DOHH2 (cell line): ENCODE data around the gene ALK.

Experiments used
- H3F3A ChIP-seq: fragments of 200-600 bp; sonication (generic), shearing (Covaris generic); 2 replicates; pipeline ENCODE4 v1.6.0; 2016; ENCODE audit warnings: antibody characterized with exemption, mild to moderate bottlenecking; ENCODE audit not compliant: control insufficient read depth, insufficient read depth
- H3K27ac ChIP-seq: fragments of 200-600 bp; sonication (generic); 2 replicates; pipeline ENCODE4 v1.5.1; 2014; ENCODE audit warnings: low read depth, mild to moderate bottlenecking, low read length, moderate library complexity
- H3K27me3 ChIP-seq: fragments of 200-600 bp; sonication (generic); 2 replicates; pipeline ENCODE4 v1.6.1; 2014; ENCODE audit warnings: mild to moderate bottlenecking, low read length, mixed read lengths; ENCODE audit not compliant: control insufficient read depth
- H3K36me3 ChIP-seq: fragments of 200-600 bp; sonication (generic); 2 replicates; pipeline ENCODE4 v1.6.1; 2014; ENCODE audit warnings: mild to moderate bottlenecking, low read length, moderate library complexity, mixed read lengths; ENCODE audit not compliant: control insufficient read depth
- H3K4me1 ChIP-seq: fragments of 200-600 bp; sonication (generic); 2 replicates; pipeline ENCODE4 v1.6.1; 2014; ENCODE audit warnings: mild to moderate bottlenecking, low read length, mixed read lengths; ENCODE audit not compliant: control insufficient read depth
- H3K4me2 ChIP-seq: fragments of 200-600 bp; sonication (generic); 2 replicates; pipeline ENCODE4 v1.6.0; 2014; ENCODE audit warnings: mild to moderate bottlenecking, low read length, moderate library complexity
- H3K4me3 ChIP-seq: fragments of 200-600 bp; sonication (generic); 2 replicates; pipeline ENCODE4 v1.5.1; 2014; ENCODE audit warnings: mild to moderate bottlenecking, low read length, mixed read lengths
- H3K79me2 ChIP-seq: fragments of 200-600 bp; sonication (generic); 2 replicates; pipeline ENCODE4 v1.6.1; 2014; ENCODE audit warnings: mild to moderate bottlenecking, low read length, mixed read lengths; ENCODE audit not compliant: control insufficient read depth
- H3K9me2 ChIP-seq: fragments of 200-600 bp; sonication (generic); replicated peaks from 2 replicates; pipeline ENCODE4 v1.6.1; 2014; ENCODE audit warnings: mild to moderate bottlenecking, low read length, mixed read lengths; ENCODE audit not compliant: control insufficient read depth
- H3K9me3 ChIP-seq: fragments of 200-600 bp; sonication (generic); 2 replicates; pipeline ENCODE4 v1.6.1; 2014; ENCODE audit warnings: antibody characterized with exemption, low read length, mixed read lengths; ENCODE audit not compliant: control insufficient read depth, insufficient read depth
- H4K20me1 ChIP-seq: fragments of 200-600 bp; sonication (generic); 2 replicates; pipeline ENCODE4 v1.6.0; 2014; ENCODE audit warnings: low read depth, mild to moderate bottlenecking, antibody characterized with exemption, low read length, moderate library complexity; ENCODE audit not compliant: control insufficient read depth, insufficient read depth
- EZH2phosphoT487 ChIP-seq: fragments of 200-600 bp; sonication (generic); IDR thresholded peaks from 2 replicates; pipeline ENCODE4 v1.6.1; 2017; ENCODE audit warnings: borderline replicate concordance, mild to moderate bottlenecking, antibody characterized with exemption, low read length, moderate library complexity, mixed read lengths
- TF ChIP-seq, protein P1 (sequence below): fragments of 200-600 bp; sonication (generic); IDR thresholded peaks from one replicate; pipeline ENCODE4 v1.5.1; 2014; ENCODE audit warnings: antibody characterized with exemption, mild to moderate bottlenecking, low read depth, low read length; ENCODE audit not compliant: poor library complexity, severe bottlenecking

Gene ALK

DNA sequence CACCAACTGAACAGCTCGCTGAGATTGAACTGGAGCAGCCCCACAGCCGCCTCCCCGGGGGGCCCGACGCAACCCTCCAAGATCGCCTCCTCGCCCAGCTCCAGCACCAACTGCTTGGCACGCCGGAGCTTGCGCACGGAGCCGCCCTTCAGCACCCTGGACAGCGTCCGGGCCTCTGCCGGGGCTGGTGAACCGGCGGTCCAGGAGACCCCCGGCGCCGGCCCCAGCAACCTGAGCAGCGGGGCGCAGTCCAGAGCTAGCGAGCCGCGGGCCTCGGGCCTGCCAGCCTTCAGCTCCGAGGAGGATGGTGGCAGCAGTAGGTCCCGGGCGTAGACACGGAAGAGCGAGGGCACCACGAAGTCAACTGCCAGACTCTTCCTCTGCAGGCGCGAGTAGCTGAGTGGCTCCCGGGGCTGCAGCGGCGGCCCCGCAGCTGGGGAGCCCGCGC, 1.2 kb downstream of the ALK start:
- no peak overlapping the region for H3K27ac ChIP-seq
- no peaks in the 10 kb centered on the region for H3K79me2 ChIP-seq
- H3K27me3 ChIP-seq, result peaks cover 19% of the 10 kb centered on the region
- H3K4me1 ChIP-seq, result no peaks in the 10 kb centered on the region
- H3K9me2 ChIP-seq, result no peaks in the 10 kb centered on the region
- H4K20me1 ChIP-seq, result no peaks in the 10 kb centered on the region
- no peaks in the 10 kb centered on the region for H3F3A ChIP-seq
- no peaks in the 10 kb centered on the region for H3K36me3 ChIP-seq
- H3K9me3 ChIP-seq, result no peaks in the 10 kb centered on the region
- TF ChIP-seq EZH2phosphoT487, result no peak
- TF ChIP-seq, protein P1, sequence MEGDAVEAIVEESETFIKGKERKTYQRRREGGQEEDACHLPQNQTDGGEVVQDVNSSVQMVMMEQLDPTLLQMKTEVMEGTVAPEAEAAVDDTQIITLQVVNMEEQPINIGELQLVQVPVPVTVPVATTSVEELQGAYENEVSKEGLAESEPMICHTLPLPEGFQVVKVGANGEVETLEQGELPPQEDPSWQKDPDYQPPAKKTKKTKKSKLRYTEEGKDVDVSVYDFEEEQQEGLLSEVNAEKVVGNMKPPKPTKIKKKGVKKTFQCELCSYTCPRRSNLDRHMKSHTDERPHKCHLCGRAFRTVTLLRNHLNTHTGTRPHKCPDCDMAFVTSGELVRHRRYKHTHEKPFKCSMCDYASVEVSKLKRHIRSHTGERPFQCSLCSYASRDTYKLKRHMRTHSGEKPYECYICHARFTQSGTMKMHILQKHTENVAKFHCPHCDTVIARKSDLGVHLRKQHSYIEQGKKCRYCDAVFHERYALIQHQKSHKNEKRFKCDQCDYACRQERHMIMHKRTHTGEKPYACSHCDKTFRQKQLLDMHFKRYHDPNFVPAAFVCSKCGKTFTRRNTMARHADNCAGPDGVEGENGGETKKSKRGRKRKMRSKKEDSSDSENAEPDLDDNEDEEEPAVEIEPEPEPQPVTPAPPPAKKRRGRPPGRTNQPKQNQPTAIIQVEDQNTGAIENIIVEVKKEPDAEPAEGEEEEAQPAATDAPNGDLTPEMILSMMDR, result no peak
- no peak overlapping the region for H3K4me2 ChIP-seq
- H3K4me3 ChIP-seq, result no peak overlapping the region

DNA sequence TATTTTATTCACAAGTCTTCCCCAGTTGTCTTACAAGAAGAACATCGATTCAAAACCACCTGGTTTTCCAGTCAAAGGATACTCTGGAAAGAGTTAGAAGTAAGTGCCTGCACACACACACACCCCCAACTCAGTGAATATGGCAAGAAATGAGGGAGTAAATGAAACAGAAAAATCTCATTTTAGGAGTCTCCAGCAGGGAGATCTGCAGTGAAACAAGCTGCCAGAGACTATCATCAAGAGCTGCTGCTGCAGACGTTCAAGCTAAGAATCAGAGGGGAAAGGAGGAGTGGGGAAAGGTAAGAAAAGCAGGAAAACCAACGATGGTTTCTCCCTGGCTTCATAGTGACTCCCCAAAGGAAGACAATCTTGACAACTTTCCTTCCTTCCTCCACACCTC, 2.4 kb downstream of the ALK start:
- H3F3A ChIP-seq, result no peaks in the 10 kb centered on the region
- no peak overlapping the region for H3K27ac ChIP-seq
- no peak overlapping the region for H3K4me3 ChIP-seq
- H3K9me3 ChIP-seq, result no peaks in the 10 kb centered on the region
- no peak overlapping the region for H3K4me2 ChIP-seq
- H4K20me1 ChIP-seq, result no peaks in the 10 kb centered on the region
- no peaks in the 10 kb centered on the region for H3K79me2 ChIP-seq
- H3K9me2 ChIP-seq, result no peaks in the 10 kb centered on the region
- no peak for TF ChIP-seq EZH2phosphoT487
- TF ChIP-seq, protein P1, result no peak
- no peaks in the 10 kb centered on the region for H3K36me3 ChIP-seq
- H3K4me1 ChIP-seq, result no peaks in the 10 kb centered on the region
- peaks cover 19% of the 10 kb centered on the region for H3K27me3 ChIP-seq

DNA sequence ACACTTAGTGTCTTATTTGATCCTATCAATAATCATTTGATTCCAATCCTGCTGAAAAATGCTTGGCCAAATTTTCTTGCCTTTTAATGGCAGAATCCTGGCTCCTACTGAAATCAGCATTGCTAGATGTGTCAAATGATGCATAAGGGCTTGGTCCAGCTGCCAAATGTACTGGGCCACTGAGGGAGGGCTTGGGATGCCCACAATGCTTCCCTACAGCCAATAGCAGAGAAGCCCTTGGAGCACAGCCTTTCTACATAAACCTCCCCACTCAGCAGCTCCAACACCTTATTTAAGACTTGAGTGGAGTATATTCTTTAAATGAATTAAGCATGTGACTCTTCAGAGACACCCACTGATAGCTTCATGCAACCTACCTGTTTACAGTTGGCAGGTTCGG, 3.6 kb downstream of the ALK start:
- Histone ChIP-seq H3K36me3 (no peaks in the 10 kb centered on the region), H3K9me3 (no peaks in the 10 kb centered on the region), H3K9me2 (no peaks in the 10 kb centered on the region), H3K4me2 (no peak overlapping the region), H4K20me1 (no peaks in the 10 kb centered on the region), H3K27me3 (peaks cover 18% of the 10 kb centered on the region), H3F3A (no peaks in the 10 kb centered on the region), H3K4me3 (no peak overlapping the region), H3K27ac (no peak overlapping the region), H3K79me2 (no peaks in the 10 kb centered on the region), H3K4me1 (no peaks in the 10 kb centered on the region)
- TF ChIP-seq EZH2phosphoT487, result no peak
- TF ChIP-seq, protein P1, result no peak

DNA sequence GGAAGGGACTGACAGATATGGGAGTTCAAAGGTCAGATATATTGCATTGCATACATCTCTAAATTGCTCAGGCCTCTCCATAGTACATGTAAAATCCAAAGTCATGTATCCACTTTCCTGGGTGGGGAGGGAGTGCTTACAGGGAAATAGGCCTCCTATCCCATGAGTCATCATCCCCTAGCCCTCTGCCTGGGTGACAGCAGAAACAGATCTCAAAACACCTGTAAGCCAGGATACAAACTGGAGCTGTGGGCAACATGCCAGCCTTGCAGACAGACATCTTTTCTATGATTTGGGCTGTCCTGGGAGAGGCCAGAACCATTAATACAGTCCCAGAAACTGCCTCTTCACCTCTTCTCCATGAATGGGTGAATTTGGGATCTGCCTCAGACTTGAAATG, 4.8 kb downstream of the ALK start:
- Histone ChIP-seq H3K4me2 (no peak overlapping the region), H3F3A (no peaks in the 10 kb centered on the region), H3K27ac (no peak overlapping the region), H3K9me3 (no peaks in the 10 kb centered on the region), H3K9me2 (no peaks in the 10 kb centered on the region), H3K27me3 (peaks cover 7% of the 10 kb centered on the region; the same call in 1 of the 2 replicates), H4K20me1 (no peaks in the 10 kb centered on the region), H3K79me2 (no peaks in the 10 kb centered on the region), H3K4me3 (no peak overlapping the region), H3K36me3 (no peaks in the 10 kb centered on the region), H3K4me1 (no peaks in the 10 kb centered on the region)
- TF ChIP-seq EZH2phosphoT487, result no peak
- TF ChIP-seq, protein P1, result no peak
